A549 (cell line): Measurements from ENCODE around the gene CEBPA. TPM values are rescaled to one million over a fixed set of nuclear protein-coding genes. Genes with fewer than 3 reads are reported as not detected.

Experiments used
- ATAC-seq, 2 experiments: fragments of 200-7000 bp in 1 of 2; fragments of >200 bp in 1 of 2; cut with Nextera tagmentation in 1 of 2; cut with Tn5 transposase in 1 of 2; 3 replicates each; pipeline versions ENCODE4 v1.8.0 to v1.9.1; 2018 to 2020; ENCODE audit warnings: mild to moderate bottlenecking in 1 of 2, moderate library complexity in 1 of 2
- CTCF ChIA-PET: fragments of 300-600 bp; sonication (Branson Sonifier 250); formaldehyde crosslinking; extraction: SDS; loops from one replicate; lab custom pipeline; 2021; ENCODE audit warnings: antibody characterized with exemption, inconsistent platforms; lab: Yijun Ruan, JAX
- POLR2A ChIA-PET: fragments of 350-600 bp; formaldehyde crosslinking; extraction: SDS; loops from one replicate; lab custom pipeline; 2021; ENCODE audit warnings: antibody characterized with exemption, inconsistent platforms; lab: Yijun Ruan, JAX
- DNase-seq, 2 experiments: peaks; one replicate each; pipeline versions ENCODE4 v3.0.0 to v3.0.0-alpha.2; 2011 to 2016; ENCODE audit warnings: low read depth in 1 of 2, low spot score in 1 of 2
- FAIRE-seq: peaks from 2 replicates; lab custom pipeline; 2011; peaks lifted over from hg19 to GRCh38; lab: Jason Lieb, UNC
- H3K27ac ChIP-seq, 2 experiments: fragments of >200 bp; sonication (Bioruptor Twin); formaldehyde crosslinking; 3 replicates each; pipeline ENCODE4 v1.5.1; 2016 to 2017
- H3K4me1 ChIP-seq: fragments of >200 bp; sonication (Bioruptor Twin); formaldehyde crosslinking; 3 replicates; pipeline ENCODE4 v1.6.1; 2016
- H3K4me2 ChIP-seq: fragments of >200 bp; sonication (Bioruptor Twin); formaldehyde crosslinking; 3 replicates; pipeline ENCODE4 v1.6.1; 2016
- H3K4me3 ChIP-seq: fragments of >200 bp; sonication (Bioruptor Twin); formaldehyde crosslinking; 3 replicates; pipeline ENCODE4 v1.5.1; 2016
- H3K9me3 ChIP-seq: fragments of >200 bp; sonication (Bioruptor Twin); formaldehyde crosslinking; 3 replicates; pipeline ENCODE4 v1.6.1; 2016
- CBX2 ChIP-seq: fragments of 200-600 bp; sonication (generic); IDR thresholded peaks from 2 replicates; pipeline ENCODE4 v1.6.1; 2016; ENCODE audit warnings: low read depth, mild to moderate bottlenecking, borderline replicate concordance
- CBX8 ChIP-seq: fragments of 200-600 bp; sonication (generic); IDR thresholded peaks from 2 replicates; pipeline ENCODE4 v1.6.1; 2016
- CHD2 ChIP-seq: fragments of 150-350 bp; IDR thresholded peaks from 2 replicates; pipeline ENCODE4 v1.6.1; 2014; ENCODE audit warnings: low read length; ENCODE audit not compliant: partially characterized antibody
- ESRRA ChIP-seq: fragments of 150-350 bp; IDR thresholded peaks from 2 replicates; pipeline ENCODE4 v1.6.1; 2014; ENCODE audit warnings: mild to moderate bottlenecking, low read length, borderline replicate concordance
- FOSL2 ChIP-seq, 2 experiments: fragments of 450-650 bp in 1 of 2; fragments of >200 bp in 1 of 2; sonication (Bioruptor Twin) in 1 of 2; formaldehyde crosslinking; IDR thresholded peaks; 2 replicates each; pipeline versions ENCODE4 v1.5.0 to v1.6.1; 2016 to 2020; ENCODE audit warnings: mild to moderate bottlenecking in 1 of 2, moderate library complexity in 1 of 2
- HDAC2 ChIP-seq: fragments of 200-600 bp; sonication (generic); IDR thresholded peaks from 2 replicates; pipeline ENCODE4 v1.6.1; 2016
- HEYL ChIP-seq: fragments of 250-450 bp; sonication (Bioruptor Pico); IDR thresholded peaks from 2 replicates; pipeline ENCODE4 v1.8.0; 2021; ENCODE audit warnings: mild to moderate bottlenecking, moderate library complexity
- HOXA7 ChIP-seq: fragments of 250-450 bp; sonication (Bioruptor Pico); IDR thresholded peaks from 2 replicates; pipeline ENCODE4 v1.5.0; 2020; ENCODE audit warnings: mild to moderate bottlenecking, moderate library complexity
- HOXB5 ChIP-seq: fragments of 250-450 bp; sonication (Bioruptor Pico); IDR thresholded peaks from 2 replicates; pipeline ENCODE4 v1.5.0; 2020; ENCODE audit warnings: mild to moderate bottlenecking, moderate library complexity
- JUN ChIP-seq, 2 experiments: fragments of >200 bp; sonication (Bioruptor Twin); formaldehyde crosslinking; IDR thresholded peaks; 2 replicates in 1 of 2; 3 replicates in 1 of 2; pipeline ENCODE4 v1.6.1; 2016 to 2017
- JUNB ChIP-seq: fragments of >200 bp; sonication (Bioruptor Twin); formaldehyde crosslinking; IDR thresholded peaks from 2 replicates; pipeline ENCODE4 v1.6.1; 2016
- KDM1A ChIP-seq: fragments of 200-600 bp; sonication (generic); IDR thresholded peaks from 2 replicates; pipeline ENCODE4 v1.6.1; 2016; ENCODE audit warnings: low read depth, mild to moderate bottlenecking
- MAX ChIP-seq: IDR thresholded peaks from 2 replicates; pipeline ENCODE4 v1.6.1; 2012
- MAZ ChIP-seq: fragments of 150-350 bp; IDR thresholded peaks from 2 replicates; pipeline ENCODE4 v1.6.1; 2014; ENCODE audit warnings: antibody characterized with exemption, low read depth, low read length, borderline replicate concordance
- MYC ChIP-seq: IDR thresholded peaks from 2 replicates; pipeline ENCODE4 v1.6.1; 2012; ENCODE audit warnings: mild to moderate bottlenecking, inconsistent platforms, low read length, improper control_type of control experiment, borderline replicate concordance
- NFE2L2 ChIP-seq: fragments of 150-350 bp; conservative IDR thresholded peaks from 2 replicates; pipeline ENCODE4 v1.6.1; 2014; ENCODE audit warnings: low read length
- PBX3 ChIP-seq: IDR thresholded peaks from 2 replicates; pipeline ENCODE4 v1.6.1; 2012
- PHF8 ChIP-seq: fragments of 200-600 bp; sonication (generic); IDR thresholded peaks from 2 replicates; pipeline ENCODE4 v1.6.1; 2016; ENCODE audit warnings: low read depth, mild to moderate bottlenecking, antibody characterized with exemption, moderate library complexity, borderline replicate concordance
- POLR2A ChIP-seq: IDR thresholded peaks from 2 replicates; pipeline ENCODE4 v1.6.1; 2012; ENCODE audit warnings: mild to moderate bottlenecking, low read length
- RARB ChIP-seq: fragments of 250-450 bp; sonication (Bioruptor Pico); IDR thresholded peaks from 2 replicates; pipeline ENCODE4 v1.8.0; 2021; ENCODE audit warnings: mild to moderate bottlenecking, moderate library complexity
- REST ChIP-seq: fragments of 200-600 bp; sonication (generic); IDR thresholded peaks from 2 replicates; pipeline ENCODE4 v1.6.1; 2016; ENCODE audit warnings: antibody characterized with exemption, mild to moderate bottlenecking, moderate library complexity
- TP53 ChIP-seq: fragments of 250-450 bp; sonication (Bioruptor Pico); IDR thresholded peaks from 2 replicates; pipeline ENCODE4 v1.5.0; 2021; ENCODE audit warnings: mild to moderate bottlenecking, moderate library complexity
- USF2 ChIP-seq: fragments of 450-650 bp; IDR thresholded peaks from 2 replicates; pipeline ENCODE4 v1.6.1; 2014; ENCODE audit warnings: antibody characterized with exemption
- WGBS: methylation state at CpG from one replicate; pipeline ENCODE4 v1.1.6; 2017; ENCODE audit errors: missing lambda C conversion rate; 5-methylcytosine and 5-hydroxymethylcytosine counted together
- polyA plus RNA-seq, 4 experiments: library from polyadenylated mRNA; depleted of rRNA in 3 of 4; stranded (reverse); fragments of >200 nt; fragmentation: RNase III in 1 of 4; extraction: RNeasy Plus Mini Kit Qiagen cat#74134 plus additional on column Dnase treatment in 1 of 4; gene quantifications; 2 replicates in 3 of 4; 3 replicates in 1 of 4; pipeline ENCODE4 v1.2.3, GENCODE V29; 2011 to 2017

CEBPA gene
- polyA plus RNA-seq, 2 of the 4 experiments (the other 2 are of a cell fraction) = 3.5 to 6.6 TPM

GRCh38 chr19:33347300-33347699, 45.0 kb upstream of the CEBPA start (continued):
- TF ChIP-seq REST (no peak), CHD2 (no peak), MAX (no peak), PHF8 (no peak)

GRCh38 chr19:33346665-33347064, 44.3 kb upstream of the CEBPA start:
- peak; percentile 13 for FAIRE-seq
- TF ChIP-seq ESRRA (no peak), USF2 (no peak), MYC (no peak), HOXB5 (CRISPR knock-in tag) (no peak), FOSL2 (IDR thresholded peaks at IDR 0.05) (no peak), FOSL2 (CRISPR knock-in tag; IDR thresholded peaks at IDR 0.05) (no peak), TP53 (CRISPR knock-in tag) (no peak), CBX2 (no peak), HDAC2 (no peak), PBX3 (no peak), MAZ (no peak), JUN (IDR thresholded peaks at IDR 0.05) (no peak), NFE2L2 (no peak)
- TF ChIP-seq, all 56 proteins: peak for 0
- CTCF ChIA-PET = interaction anchor here (0.7 to 1.6 kb wide), 4 partner anchors 13 to 112 kb away, joined by 3 to 4 read pairs (median 3); no protein-coding TSS in a partner anchor
- peaks cover 5% of the 10 kb centered on the region; the same call in 1 of the 3 replicates for H3K4me1 ChIP-seq
- H3K4me2 ChIP-seq = no peak overlapping the region
- no peak overlapping the region for H3K27ac ChIP-seq
- H3K4me3 ChIP-seq = no peak overlapping the region
- POLR2A ChIA-PET = no interaction called here
- H3K9me3 ChIP-seq = no peaks in the 10 kb centered on the region; the same call in 2 of the 3 replicates
- no peak for DNase-seq
- ATAC-seq = no peak

- no peak for FAIRE-seq
- H3K4me3 ChIP-seq = no peak overlapping the region
- H3K27ac ChIP-seq = no peak overlapping the region
- POLR2A ChIA-PET = no interaction called here
- no peak for TF ChIP-seq FOSL2 (IDR thresholded peaks at IDR 0.05)
- TF ChIP-seq FOSL2 (CRISPR knock-in tag; IDR thresholded peaks at IDR 0.05) = no peak
- no peak for TF ChIP-seq RARB (CRISPR knock-in tag)
- no peak for TF ChIP-seq HOXA7 (CRISPR knock-in tag)
- no peak for TF ChIP-seq KDM1A
- no peak for TF ChIP-seq JUN (IDR thresholded peaks at IDR 0.05)
- TF ChIP-seq JUNB = no peak
- no peak for TF ChIP-seq CBX8
- no peak for TF ChIP-seq POLR2A
- no peak for TF ChIP-seq HEYL
- TF ChIP-seq, all 56 proteins: peak for 0
- no peak for DNase-seq
- CTCF ChIA-PET = interaction anchor here (1.2 kb wide), 1 partner anchor 110 kb away, joined by 4 read pairs; no protein-coding TSS in a partner anchor
- Histone ChIP-seq H3K4me2 (no peak overlapping the region), H3K9me3 (no peaks in the 10 kb centered on the region), H3K4me1 (peaks cover 5% of the 10 kb centered on the region; the same call in 1 of the 3 replicates)
- WGBS = 66% methylated on average over 6 of the region's 6 CpGs
- no peak for ATAC-seq
These were observed 42.8 kb upstream of the CEBPA start for GRCh38 chr19:33345163-33345562.
